KMS-11 (cell line): ENCODE results near the gene SPON2.

Experiments used
- H2AFZ ChIP-seq: fragments of 200-600 bp; sonication (generic); 2 replicates; pipeline ENCODE4 v1.6.1; 2016; ENCODE audit warnings: antibody characterized with exemption, mixed run types, low read depth
- H3K27ac ChIP-seq: fragments of 200-600 bp; sonication (generic); 2 replicates; pipeline ENCODE4 v1.6.1; 2016; ENCODE audit warnings: mild to moderate bottlenecking, mixed run types
- H3K27me3 ChIP-seq: fragments of 200-600 bp; sonication (generic); 2 replicates; pipeline ENCODE4 v1.6.1; 2017; ENCODE audit warnings: mild to moderate bottlenecking, low read depth, mixed run types, moderate library complexity; ENCODE audit not compliant: insufficient read depth
- H3K36me3 ChIP-seq: fragments of 200-600 bp; sonication (generic); 2 replicates; pipeline ENCODE4 v1.6.1; 2017; ENCODE audit warnings: mild to moderate bottlenecking, mixed run types; ENCODE audit not compliant: insufficient read depth
- H3K4me1 ChIP-seq: fragments of 200-600 bp; sonication (generic); 2 replicates; pipeline ENCODE4 v1.6.1; 2016; ENCODE audit warnings: mild to moderate bottlenecking, low read depth, mixed run types; ENCODE audit not compliant: poor library complexity, severe bottlenecking
- H3K4me2 ChIP-seq: fragments of 200-600 bp; sonication (generic); 2 replicates; pipeline ENCODE4 v1.7.0; 2016; ENCODE audit warnings: mild to moderate bottlenecking, mixed run types
- H3K4me3 ChIP-seq: fragments of 200-600 bp; sonication (generic); IDR thresholded peaks from 2 replicates; pipeline ENCODE4 v1.6.1; 2017; ENCODE audit warnings: low read depth, low read length, mixed read lengths; ENCODE audit not compliant: insufficient read depth
- H3K79me2 ChIP-seq: fragments of 200-600 bp; sonication (generic); 2 replicates; pipeline ENCODE4 v1.6.1; 2016; ENCODE audit warnings: low read depth, mixed run types; ENCODE audit not compliant: insufficient read depth
- H3K9ac ChIP-seq: fragments of 200-600 bp; sonication (generic); 2 replicates; pipeline ENCODE4 v1.6.1; 2016; ENCODE audit warnings: mild to moderate bottlenecking, mixed run types
- H4K20me1 ChIP-seq: fragments of 200-600 bp; sonication (generic); 2 replicates; pipeline ENCODE4 v1.6.1; 2016; ENCODE audit warnings: mild to moderate bottlenecking, mixed run types; ENCODE audit not compliant: insufficient read depth
- CTCF ChIP-seq: fragments of 200-600 bp; sonication (generic); conservative IDR thresholded peaks from 2 replicates; pipeline ENCODE4 v1.6.1; 2017; ENCODE audit warnings: low read depth, mild to moderate bottlenecking, antibody characterized with exemption, low read length, moderate library complexity, mixed read lengths

SPON2 gene

GRCh38 chr4:1176398-1177273 lies 4.3 kb upstream of the SPON2 start:
- Histone ChIP-seq H3K27me3 (no peaks in the 10 kb centered on the region), H2AFZ (no peak overlapping the region), H4K20me1 (no peaks in the 10 kb centered on the region), H3K4me2 (no peak overlapping the region), H3K9ac (no peak overlapping the region), H3K27ac (no peak overlapping the region), H3K79me2 (no peaks in the 10 kb centered on the region), H3K36me3 (no peaks in the 10 kb centered on the region), H3K4me1 (no peaks in the 10 kb centered on the region), H3K4me3 (no peak overlapping the region)
- no peak for TF ChIP-seq CTCF

GRCh38 chr4:1175635-1176229 lies 3.3 kb upstream of the SPON2 start:
- Histone ChIP-seq H3K9ac (no peak overlapping the region), H3K27ac (no peak overlapping the region), H3K27me3 (no peaks in the 10 kb centered on the region), H3K4me2 (no peak overlapping the region), H3K79me2 (no peaks in the 10 kb centered on the region), H3K36me3 (no peaks in the 10 kb centered on the region), H4K20me1 (no peaks in the 10 kb centered on the region), H2AFZ (no peak overlapping the region), H3K4me1 (no peaks in the 10 kb centered on the region), H3K4me3 (no peak overlapping the region)
- TF ChIP-seq CTCF, result no peak

- no peak overlapping the region for H3K4me3 ChIP-seq
- no peaks in the 10 kb centered on the region for H4K20me1 ChIP-seq
- H3K4me2 ChIP-seq, result no peak overlapping the region
- no peak overlapping the region for H3K27ac ChIP-seq
- H3K4me1 ChIP-seq, result no peaks in the 10 kb centered on the region
- no peak for TF ChIP-seq CTCF
- no peak overlapping the region for H3K9ac ChIP-seq
- H2AFZ ChIP-seq, result no peak overlapping the region
- H3K27me3 ChIP-seq, result no peaks in the 10 kb centered on the region
- H3K79me2 ChIP-seq, result no peaks in the 10 kb centered on the region
- no peaks in the 10 kb centered on the region for H3K36me3 ChIP-seq
These were observed 2.7 kb upstream of the SPON2 start for GRCh38 chr4:1174941-1175634.

- H3K4me3 ChIP-seq, result no peak overlapping the region
These were observed 781 bp upstream of the SPON2 start for GRCh38 chr4:1172971-1173757.

More at GRCh38 chr4:1172971-1173757, 781 bp upstream of the SPON2 start:
- no peaks in the 10 kb centered on the region for H3K36me3 ChIP-seq
- H4K20me1 ChIP-seq, result no peaks in the 10 kb centered on the region
- no peak overlapping the region for H2AFZ ChIP-seq
- no peak overlapping the region for H3K4me2 ChIP-seq
- no peaks in the 10 kb centered on the region for H3K79me2 ChIP-seq
- H3K27ac ChIP-seq, result no peak overlapping the region
- TF ChIP-seq CTCF, result no peak
- H3K4me1 ChIP-seq, result no peaks in the 10 kb centered on the region
- no peaks in the 10 kb centered on the region for H3K27me3 ChIP-seq
- no peak overlapping the region for H3K9ac ChIP-seq
